GM23338 (cell line): ENCODE measurements around the gene HINT2. TPM values are rescaled to one million over a fixed set of nuclear protein-coding genes. Genes with fewer than 3 reads are reported as not detected.

Experiments
- CREB1 ChIP-seq: fragments of 250-450 bp; sonication (Bioruptor Pico); IDR thresholded peaks from 2 replicates; pipeline ENCODE4 v1.5.0; 2020; ENCODE audit warnings: low read depth, mild to moderate bottlenecking, moderate library complexity
- EZH2 ChIP-seq: fragments of 200-600 bp; sonication (generic); IDR thresholded peaks from one replicate; pipeline ENCODE4 v1.8.0; 2017; ENCODE audit warnings: antibody characterized with exemption, mild to moderate bottlenecking, low read depth; ENCODE audit not compliant: unreplicated experiment
- EZH2phosphoT487 ChIP-seq: fragments of 200-600 bp; sonication (generic); IDR thresholded peaks from one replicate; pipeline ENCODE4 v1.8.1; 2018; ENCODE audit warnings: antibody characterized with exemption; ENCODE audit not compliant: unreplicated experiment
- JUNB ChIP-seq: IDR thresholded peaks from one replicate; pipeline ENCODE4 v1.6.1; 2016; ENCODE audit warnings: antibody characterized with exemption; ENCODE audit not compliant: unreplicated experiment
- NANOG ChIP-seq: IDR thresholded peaks from 2 replicates; pipeline ENCODE4 v1.6.1; 2016; ENCODE audit warnings: antibody characterized with exemption, borderline replicate concordance
- POLR2AphosphoS5 ChIP-seq: IDR thresholded peaks from 2 replicates; pipeline ENCODE4 v1.6.1; 2016; ENCODE audit warnings: antibody characterized with exemption, low read depth
- REST ChIP-seq: IDR thresholded peaks from one replicate; pipeline ENCODE4 v1.6.1; 2018; ENCODE audit warnings: antibody characterized with exemption; ENCODE audit not compliant: unreplicated experiment
- ZNF114 ChIP-seq: fragments of 250-450 bp; sonication (Bioruptor Pico); IDR thresholded peaks from 2 replicates; pipeline ENCODE4 v1.5.0; 2020; ENCODE audit warnings: mild to moderate bottlenecking, moderate library complexity
- ZNF462 ChIP-seq: fragments of 250-450 bp; sonication (Bioruptor Pico); IDR thresholded peaks from 2 replicates; pipeline ENCODE4 v1.5.0; 2020; ENCODE audit warnings: mild to moderate bottlenecking, moderate library complexity
- polyA plus RNA-seq: library from polyadenylated mRNA; unstranded; fragments of >200 nt; fragmentation: Nextera tagmentation; extraction: Ambion mirVana; gene quantifications from 2 replicates; pipeline ENCODE4 v1.2.1, GENCODE V29; 2016
- total RNA-seq: library from RNA; depleted of rRNA; stranded (reverse); fragments of >200 nt; shearing (Covaris generic); gene quantifications from 2 replicates; pipeline ENCODE4 v1.2.3, GENCODE V29; 2014

HINT2 gene
- total and polyA plus RNA-seq, 2 experiments from 2014 or later: 20.9 to 69.9 TPM

GRCh38 chr9:35790025-35790384 lies 24.8 kb downstream of the HINT2 start (continued):
- TF ChIP-seq REST (no peak), EZH2 (no peak), JUNB (no peak), ZNF114 (CRISPR knock-in tag) (no peak), NANOG (no peak), POLR2AphosphoS5 (no peak), CREB1 (no peak), EZH2phosphoT487 (no peak), ZNF462 (no peak)
